HFF-Myc (cell line): Measurements from ENCODE around the gene PLOD1.
"Not testable (repeated sequence)": the region's sequence is repeated elsewhere in the genome, so short reads cannot be mapped to it uniquely, and the experiment has no call there.

Experiments
- DNase-seq: peaks from one replicate; pipeline ENCODE4 v3.0.0-alpha.2; 2011; ENCODE audit warnings: low read depth; ENCODE audit errors: extremely low read depth
- H3K4me3 ChIP-seq: replicated peaks from 2 replicates; pipeline ENCODE4 v1.5.1; 2011; ENCODE audit warnings: low read depth, mild to moderate bottlenecking, control low read depth, low read length
- CTCF ChIP-seq: IDR thresholded peaks from 2 replicates; pipeline ENCODE4 v1.5.1; 2012; ENCODE audit warnings: mild to moderate bottlenecking, low read depth, low read length, control low read depth; ENCODE audit errors: missing control alignments

The PLOD1 gene

DNA sequence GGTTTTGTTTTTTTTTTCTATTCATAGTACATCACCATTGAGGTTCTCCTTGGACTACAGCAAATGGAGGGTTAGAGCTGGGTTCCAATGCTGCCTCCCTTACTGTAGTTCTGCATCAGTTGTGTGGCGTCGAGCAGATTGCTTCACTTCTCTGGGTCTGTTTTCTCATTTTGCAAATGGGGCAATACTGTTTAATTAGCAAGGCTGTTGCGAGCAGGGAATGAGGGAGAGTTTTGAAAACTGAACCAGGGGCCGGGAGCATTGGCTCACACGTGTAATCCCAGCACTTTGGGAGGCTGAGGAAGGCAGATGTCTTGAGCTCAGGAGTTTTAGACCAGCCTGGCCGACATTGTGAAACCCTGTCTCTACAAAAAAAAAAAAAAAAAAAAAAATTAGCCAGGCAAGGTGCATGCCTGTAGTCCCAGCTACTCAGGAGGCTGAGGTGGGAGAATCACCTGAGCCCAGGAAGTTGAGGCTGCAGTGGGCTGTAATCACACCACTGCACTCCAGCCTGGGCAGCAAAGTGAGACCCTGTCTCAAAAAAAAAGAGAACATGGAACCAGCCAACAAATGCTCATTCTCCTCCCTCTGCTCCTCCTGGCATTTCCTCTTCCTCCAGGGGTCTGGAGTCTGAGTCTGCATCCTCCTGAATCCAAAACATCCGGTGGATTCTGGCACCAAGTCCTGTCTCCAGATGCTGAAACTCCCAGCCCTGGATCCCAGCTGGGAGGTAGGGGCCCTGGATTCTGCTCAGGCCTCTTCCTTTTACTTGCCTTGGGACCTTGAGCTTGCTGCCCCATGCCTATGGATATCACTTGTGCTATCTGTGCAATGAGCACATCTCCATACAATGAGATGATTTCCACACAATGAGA is 3.7 kb upstream of the PLOD1 start:
- no peak for TF ChIP-seq CTCF
- no peak overlapping the region for H3K4me3 ChIP-seq
- DNase-seq, result peak; percentile 83

GRCh38 chr1:11931845-11932244 is 2.7 kb upstream of the PLOD1 start:
- no peak for DNase-seq
- TF ChIP-seq CTCF, result no peak
- no peak overlapping the region for H3K4me3 ChIP-seq

DNA sequence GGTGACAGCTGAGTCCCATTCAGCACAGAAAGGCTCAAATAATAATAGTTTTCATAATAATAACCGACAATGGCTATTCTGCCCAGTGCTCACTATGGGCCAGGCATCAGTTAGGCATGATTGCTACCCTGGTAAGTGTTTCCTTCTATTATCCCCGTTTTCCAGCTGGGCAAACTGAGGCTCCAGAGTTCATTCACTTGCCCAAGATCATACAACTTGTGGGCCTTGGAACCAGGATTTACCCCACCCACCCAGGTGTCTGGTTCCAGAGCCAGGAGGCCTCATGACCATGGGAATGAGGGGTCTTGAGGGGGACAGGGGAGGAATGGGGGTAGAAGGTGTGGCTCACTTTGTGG is 518 bp downstream of the PLOD1 start:
- TF ChIP-seq CTCF, result no peak
- DNase-seq, result no peak
- peak overlapping the region; percentile 82 for H3K4me3 ChIP-seq

DNA sequence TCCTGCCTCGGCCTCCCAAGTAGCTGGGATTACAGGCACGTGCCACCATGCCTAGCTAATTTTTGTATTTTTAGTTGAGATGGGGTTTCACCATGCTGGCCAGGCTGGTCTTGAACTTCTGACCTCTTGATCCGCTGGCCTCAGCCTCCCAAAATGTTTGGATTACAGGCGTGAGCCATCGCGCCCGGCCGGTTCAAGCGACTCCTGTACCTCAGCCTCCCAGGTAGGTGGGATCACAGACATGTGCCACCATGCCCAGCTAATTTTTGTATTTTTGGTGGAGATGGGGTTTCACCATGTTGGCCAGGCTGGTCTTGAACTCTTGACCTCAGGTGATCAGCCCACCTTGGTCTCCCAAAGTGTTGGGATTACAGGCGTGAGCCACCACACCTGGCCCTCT is 1.2 kb downstream of the PLOD1 start:
- DNase-seq, result not testable (repeated sequence)
- H3K4me3 ChIP-seq, result peak overlapping the region; percentile 82

DNA sequence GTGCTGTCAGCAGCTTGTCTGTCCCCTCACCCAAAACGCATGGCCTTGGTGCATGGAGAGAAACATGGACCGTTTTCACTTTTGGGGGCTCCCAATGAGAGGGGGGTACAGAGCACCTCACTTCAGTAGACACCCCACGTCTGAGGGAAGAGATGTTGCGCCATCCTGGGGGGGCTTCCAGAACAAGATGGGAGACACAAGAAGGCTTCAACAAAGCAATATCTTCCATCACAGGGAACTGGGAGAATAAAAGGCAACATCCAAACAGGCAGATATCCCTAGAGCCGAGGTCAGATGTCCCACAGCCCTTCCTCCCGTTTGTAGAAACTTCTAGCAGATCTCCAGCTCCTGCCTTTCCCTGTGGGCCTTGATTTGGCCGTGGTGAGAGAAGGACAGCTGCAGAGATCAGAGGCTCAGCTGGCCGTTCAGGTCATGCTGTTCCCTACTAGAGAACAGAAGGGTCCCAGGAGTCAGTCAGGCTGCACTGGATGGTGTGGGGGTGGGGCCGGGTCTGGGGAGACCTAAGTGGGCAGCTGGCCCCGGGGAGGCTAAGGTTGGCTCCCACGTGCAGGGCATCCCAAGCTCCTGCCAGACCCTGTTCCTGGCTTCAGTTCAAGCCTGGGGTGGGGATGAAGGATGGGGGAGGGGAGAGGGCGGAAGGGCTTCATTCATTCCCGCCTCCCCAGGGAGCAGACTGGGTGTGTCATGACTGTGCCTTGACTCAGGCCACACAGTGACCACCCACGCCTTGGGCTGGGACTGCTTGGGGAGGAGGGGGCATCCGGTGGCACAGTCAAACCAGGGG is 4.4 kb downstream of the PLOD1 start:
- peak overlapping the region; percentile 25 for H3K4me3 ChIP-seq
- DNase-seq, result no peak
- TF ChIP-seq CTCF, result no peak

- not testable (repeated sequence) for H3K4me3 ChIP-seq, DNase-seq
Observed at GRCh38 chr1:11939794-11940193, 5.3 kb downstream of the PLOD1 start.

DNA sequence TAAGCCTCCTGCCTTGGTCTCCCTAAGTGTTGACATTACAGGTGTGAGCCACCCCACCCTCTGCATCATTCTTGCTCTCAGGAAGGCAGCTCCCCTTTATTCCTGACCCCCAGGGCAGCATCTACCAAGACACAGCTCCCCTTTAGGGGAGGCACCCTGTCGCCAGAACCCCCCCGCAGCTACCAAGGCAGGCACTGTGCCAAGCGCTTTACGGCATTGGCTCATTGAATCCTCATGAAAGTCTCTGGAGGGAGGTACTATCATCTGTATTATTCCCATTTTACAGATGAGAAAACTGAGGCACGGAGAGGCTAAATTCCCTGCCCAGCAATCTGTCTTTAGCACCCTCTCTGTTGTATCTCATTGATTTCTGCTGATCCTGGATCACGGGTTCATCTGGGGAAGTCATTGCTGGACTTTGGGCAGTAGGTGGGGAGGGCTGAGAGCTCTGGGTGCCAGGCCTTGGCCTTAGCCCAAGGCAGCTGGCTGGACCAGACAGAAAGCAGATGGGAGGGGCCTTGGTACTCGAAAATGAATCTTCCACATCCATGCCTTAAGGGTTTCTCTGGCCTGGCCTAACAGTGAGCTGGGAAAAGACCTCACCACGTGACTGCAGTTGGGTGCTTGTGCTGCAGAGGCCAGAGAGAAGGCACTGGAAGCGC is 5.9 kb downstream of the PLOD1 start:
- no peak for DNase-seq
- TF ChIP-seq CTCF, result no peak
- H3K4me3 ChIP-seq, result no peak overlapping the region
